BJ (cell line): ENCODE data around the gene CIAO2A. TPM values are rescaled to one million over a fixed set of nuclear protein-coding genes. Genes with fewer than 3 reads are reported as not detected.
"Not testable (repeated sequence)": the region's sequence is repeated elsewhere in the genome, so short reads cannot be mapped to it uniquely, and the experiment has no call there.

Experiments
- CTCF ChIA-PET: fragments of 350-600 bp; formaldehyde crosslinking; extraction: SDS; loops from one replicate; lab custom pipeline; 2021; ENCODE audit warnings: antibody characterized with exemption, inconsistent platforms; lab: Yijun Ruan, JAX
- POLR2A ChIA-PET: fragments of 300-600 bp; sonication (Branson Sonifier 250); formaldehyde crosslinking; extraction: SDS; loops from one replicate; lab custom pipeline; 2021; ENCODE audit warnings: antibody characterized with exemption; lab: Charles Lee
- DNase-seq: peaks from one replicate; pipeline ENCODE4 v3.0.0-alpha.2; 2011; ENCODE audit warnings: low read depth
- H3K27me3 ChIP-seq: 2 replicates; pipeline ENCODE4 v1.6.0; 2011; ENCODE audit warnings: low read length; ENCODE audit not compliant: control insufficient read depth, insufficient read depth
- H3K36me3 ChIP-seq: 2 replicates; pipeline ENCODE4 v1.5.1; 2011; ENCODE audit warnings: low read length; ENCODE audit not compliant: control insufficient read depth, insufficient read depth
- H3K4me3 ChIP-seq: 2 replicates; pipeline ENCODE4 v1.5.1; 2011; ENCODE audit warnings: low read depth, mild to moderate bottlenecking, control low read depth, low read length
- CTCF ChIP-seq: IDR thresholded peaks from 2 replicates; pipeline ENCODE4 v1.5.1; 2011; ENCODE audit warnings: low read depth, mild to moderate bottlenecking, control low read depth, inconsistent platforms, low read length, moderate library complexity; ENCODE audit not compliant: insufficient read depth
- polyA plus RNA-seq: library from polyadenylated mRNA; depleted of rRNA; stranded (reverse); fragments of >200 nt; gene quantifications from 2 replicates; pipeline ENCODE4 v1.2.3, GENCODE V29; 2011

CIAO2A gene
- polyA plus RNA-seq, 1 experiment: 24.6 TPM

GRCh38 chr15:64112073-64112772, 18.6 kb upstream of the CIAO2A start:
- H3K4me3 ChIP-seq: no peak overlapping the region
- no peak for TF ChIP-seq CTCF
- no peak for DNase-seq
- H3K27me3 ChIP-seq: no peaks in the 10 kb centered on the region
- POLR2A ChIA-PET: no interaction called here
- CTCF ChIA-PET: interaction anchor here (0.8 to 1.5 kb wide), 2 partner anchors 10 to 34 kb away, joined by 3 to 6 read pairs; no protein-coding TSS in a partner anchor
- H3K36me3 ChIP-seq: peaks cover 1% of the 10 kb centered on the region

- no peak for DNase-seq
- no peak overlapping the region for H3K4me3 ChIP-seq
- H3K27me3 ChIP-seq: no peaks in the 10 kb centered on the region
- TF ChIP-seq CTCF: no peak
- CTCF ChIA-PET: interaction anchor here (0.8 to 1.5 kb wide), 2 partner anchors 9 to 34 kb away, joined by 3 to 6 read pairs; no protein-coding TSS in a partner anchor
- peaks cover 1% of the 10 kb centered on the region for H3K36me3 ChIP-seq
- POLR2A ChIA-PET: no interaction called here
Measured at GRCh38 chr15:64111679-64112050, 18.0 kb upstream of the CIAO2A start.

GRCh38 chr15:64110950-64111678, 17.5 kb upstream of the CIAO2A start:
- no peak for DNase-seq
- POLR2A ChIA-PET: no interaction called here
- Histone ChIP-seq H3K4me3 (no peak overlapping the region), H3K36me3 (peaks cover under 1% of the 10 kb centered on the region), H3K27me3 (no peaks in the 10 kb centered on the region)
- TF ChIP-seq CTCF: no peak
- CTCF ChIA-PET: interaction anchor here (1.2 to 1.5 kb wide), 2 partner anchors 9 to 12 kb away, joined by 3 to 6 read pairs; no protein-coding TSS in a partner anchor

GRCh38 chr15:64110108-64110701, 16.6 kb upstream of the CIAO2A start:
- H3K36me3 ChIP-seq, H3K27me3 ChIP-seq, DNase-seq, POLR2A ChIA-PET, H3K4me3 ChIP-seq: not testable (repeated sequence)
- CTCF ChIA-PET: interaction anchor here (1.2 kb wide), 1 partner anchor 13 kb away, joined by 3 read pairs; no protein-coding TSS in a partner anchor

- ChIA-PET CTCF (interaction anchor here (0.6 to 1.0 kb wide), 3 partner anchors 13 to 641 kb away, joined by 3 to 5 read pairs (median 4); no protein-coding TSS in a partner anchor), POLR2A (interaction anchor here (0.6 kb wide), 1 partner anchor 12 kb away, joined by 3 read pairs; no protein-coding TSS in a partner anchor)
- no peak for TF ChIP-seq CTCF
- Histone ChIP-seq H3K36me3 (no peaks in the 10 kb centered on the region), H3K4me3 (no peak overlapping the region), H3K27me3 (no peaks in the 10 kb centered on the region)
- no peak for DNase-seq
Measured at GRCh38 chr15:64107337-64107736, 13.7 kb upstream of the CIAO2A start.
